Lower lobe of right lung (tissue), 2 donors: ENCODE data around the gene PCGF3. TPM values are rescaled to one million over a fixed set of nuclear protein-coding genes. Genes with fewer than 3 reads are reported as not detected.

Source experiments
- ATAC-seq, 2 donors: fragments of 200-7000 bp; cut with Tn5 transposase; one replicate each; pipeline ENCODE4 v1.9.1; 2020 to 2022; ENCODE audit warnings: mild to moderate bottlenecking in 2 of 2, moderate library complexity in 2 of 2
- DNase-seq: peaks from one replicate; pipeline ENCODE4 v3.0.0-alpha.2; 2020
- H3K27ac ChIP-seq: fragments of 200-600 bp; one replicate; pipeline ENCODE4 v1.8.0; 2022
- H3K27me3 ChIP-seq: fragments of 200-600 bp; one replicate; pipeline ENCODE4 v1.8.0; 2022; ENCODE audit warnings: low read depth
- H3K36me3 ChIP-seq: fragments of 200-600 bp; one replicate; pipeline ENCODE4 v1.8.0; 2022; ENCODE audit warnings: mild to moderate bottlenecking
- H3K4me1 ChIP-seq: fragments of 200-600 bp; one replicate; pipeline ENCODE4 v1.8.0; 2022
- H3K4me3 ChIP-seq: fragments of 200-600 bp; one replicate; pipeline ENCODE4 v1.8.0; 2022; ENCODE audit warnings: mild to moderate bottlenecking
- H3K9me3 ChIP-seq: fragments of 200-600 bp; one replicate; pipeline ENCODE4 v1.8.0; 2022
- CTCF ChIP-seq: fragments of 200-600 bp; IDR thresholded peaks from one replicate; pipeline ENCODE4 v1.8.0; 2022; ENCODE audit warnings: antibody characterized with exemption, mild to moderate bottlenecking
- intact Hi-C: fragments of 100-400 bp; cut with DNase I; formaldehyde crosslinking; loops from one replicate; pipeline ENCODE4 v1.11.0; 2022
- total RNA-seq: library from RNA; stranded (reverse); fragmentation: NEBNext Ultra II Directional; extraction: Animal tissue kit (Norgen Biotek cat#: 25700); gene quantifications from one replicate; pipeline ENCODE4 v1.2.1, GENCODE V29; 2021
- donor health status: DM: no; HTN: yes; CAD: no; lungs with severe emphysema.

PCGF3 gene
- total RNA-seq, 1 donor from 2014 or later, result 44.8 TPM

- no peaks in the 10 kb centered on the region for H3K27me3 ChIP-seq
- TF ChIP-seq CTCF, result no peak
- no peak for ATAC-seq
- H3K27ac ChIP-seq, result no peak overlapping the region
- peaks cover 66% of the 10 kb centered on the region for H3K36me3 ChIP-seq
- intact Hi-C loops, result no loop called here
- DNase-seq, result no peak
- no peaks in the 10 kb centered on the region for H3K4me1 ChIP-seq
- H3K4me3 ChIP-seq, result no peak overlapping the region
- H3K9me3 ChIP-seq, result no peaks in the 10 kb centered on the region
Measured at GRCh38 chr4:739569-739968, 33.9 kb downstream of the PCGF3 start.

GRCh38 chr4:740011-740410, 34.4 kb downstream of the PCGF3 start:
- ATAC-seq, result no peak
- no peak for TF ChIP-seq CTCF
- peaks cover 61% of the 10 kb centered on the region for H3K36me3 ChIP-seq
- no peaks in the 10 kb centered on the region for H3K27me3 ChIP-seq
- H3K27ac ChIP-seq, result no peak overlapping the region
- intact Hi-C loops, result no loop called here
- no peak overlapping the region for H3K4me3 ChIP-seq
- H3K4me1 ChIP-seq, result no peaks in the 10 kb centered on the region
- no peak for DNase-seq
- H3K9me3 ChIP-seq, result no peaks in the 10 kb centered on the region

GRCh38 chr4:740656-741282, 35.1 kb downstream of the PCGF3 start:
- H3K27me3 ChIP-seq, result no peaks in the 10 kb centered on the region
- no peak overlapping the region for H3K27ac ChIP-seq
- no peaks in the 10 kb centered on the region for H3K4me1 ChIP-seq
- ATAC-seq, result no peak
- no peak overlapping the region for H3K4me3 ChIP-seq
- no peak for DNase-seq
- H3K9me3 ChIP-seq, result no peaks in the 10 kb centered on the region
- H3K36me3 ChIP-seq, result peaks cover 54% of the 10 kb centered on the region
- TF ChIP-seq CTCF, result no peak
- intact Hi-C loops, result no loop called here

GRCh38 chr4:742096-742741, 36.6 kb downstream of the PCGF3 start:
- TF ChIP-seq CTCF, result no peak
- no peaks in the 10 kb centered on the region for H3K9me3 ChIP-seq
- H3K4me1 ChIP-seq, result no peaks in the 10 kb centered on the region
- H3K27me3 ChIP-seq, result no peaks in the 10 kb centered on the region
- ATAC-seq (peak in 1 of 2 donors; percentile 20), DNase-seq (no peak)
- intact Hi-C loops, result no loop called here
- H3K27ac ChIP-seq, result no peak overlapping the region
- no peak overlapping the region for H3K4me3 ChIP-seq
- peaks cover 44% of the 10 kb centered on the region for H3K36me3 ChIP-seq

GRCh38 chr4:742742-743311, 37.2 kb downstream of the PCGF3 start:
- peak; percentile 78 for DNase-seq
- Histone ChIP-seq H3K27ac (no peak overlapping the region), H3K27me3 (no peaks in the 10 kb centered on the region), H3K4me1 (no peaks in the 10 kb centered on the region), H3K36me3 (peaks cover 40% of the 10 kb centered on the region), H3K9me3 (no peaks in the 10 kb centered on the region), H3K4me3 (no peak overlapping the region)
- ATAC-seq, result peak; percentile 87 to 93
- intact Hi-C loops, result no loop called here
- TF ChIP-seq CTCF, result peak; percentile 90
